ENCODE measurements around the gene ATP13A5. TPM values are rescaled to one million over a fixed set of nuclear protein-coding genes. Genes with fewer than 3 reads are reported as not detected.
A peak's percentile ranks its signal among the peaks of the same experiment; 100 is the strongest.

ATP13A5 gene
- total RNA-seq, 1 experiment from 2014 or later, result not detected

GRCh38 chr3:193231201-193231600 lies 147.4 kb downstream of the ATP13A5 start:
- Histone ChIP-seq H3K9me3 (ENCODE audit: control insufficient read depth, low read depth, low read length) (no peaks in the 10 kb centered on the region), H4K5ac (ENCODE audit: insufficient read length, low read depth, low read length) (no peak overlapping the region), H3K79me1 (ENCODE audit: insufficient read depth, low read depth, low read length, poor library complexity, severe bottlenecking) (no peaks in the 10 kb centered on the region), H3K23ac (ENCODE audit: insufficient read length, low read depth, low read length) (no peak overlapping the region), H3K18ac (ENCODE audit: insufficient read length, low read depth, low read length) (peak overlapping the region; percentile 31), H4K20me1 (ENCODE audit: control insufficient read depth, insufficient read depth, insufficient read length) (no peaks in the 10 kb centered on the region), H3K4me1 (ENCODE audit: insufficient read depth, low read length) (peaks cover 12% of the 10 kb centered on the region), H4K91ac (ENCODE audit: insufficient read length, low read depth, low read length) (no peak overlapping the region), H3K14ac (ENCODE audit: insufficient read depth, low read length) (no peak overlapping the region), H2AK5ac (ENCODE audit: insufficient read length, low read length) (no peak overlapping the region), H3K79me2 (ENCODE audit: insufficient read depth, low read length) (no peaks in the 10 kb centered on the region), H3K56ac (ENCODE audit: insufficient read length, low read depth, low read length) (no peak overlapping the region), H3K27ac (ENCODE audit: insufficient read length, low read depth, low read length) (no peak overlapping the region), H4K8ac (replicated peaks; ENCODE audit: insufficient read length, low read depth, low read length) (no peak overlapping the region), H2AFZ (ENCODE audit: low read length) (no peak overlapping the region), H3K4ac (ENCODE audit: low read depth, low read length) (no peak overlapping the region), H3K23me2 (ENCODE audit: insufficient read length, low read depth, low read length, poor library complexity, severe bottlenecking) (no peaks in the 10 kb centered on the region), H2BK120ac (ENCODE audit: low read depth, low read length, poor library complexity, severe bottlenecking) (no peak overlapping the region), H2BK12ac (ENCODE audit: insufficient read length, low read depth, low read length) (no peak overlapping the region), H3K27me3 (ENCODE audit: insufficient read depth, low read length) (no peaks in the 10 kb centered on the region), H2BK5ac (ENCODE audit: insufficient read length, low read length) (no peak overlapping the region), H2BK15ac (ENCODE audit: low read depth, low read length) (no peak overlapping the region), H3T11ph (ENCODE audit: low read length) (no peak overlapping the region), H2BK20ac (ENCODE audit: low read depth, low read length, poor library complexity, severe bottlenecking) (no peak overlapping the region), H3K9ac (ENCODE audit: extremely low read depth, insufficient read length, low read length) (no peak overlapping the region), H3K4me2 (ENCODE audit: insufficient read depth, insufficient read length, low read length) (no peak overlapping the region)
- no peak for TF ChIP-seq CTCF (conservative IDR thresholded peaks at IDR 0.05)
- WGBS (ENCODE audit: extremely low coverage, insufficient read length, low lambda C conversion rate), result no CpG with 5 or more reads among the region's 6 CpGs
- no peaks in the 10 kb centered on the region for H3K36me3 Mint-ChIP-seq (ENCODE audit: insufficient read depth in 1 of 3, low read depth in 3 of 3)
- H3K4me3 Mint-ChIP-seq, result no peak overlapping the region
- no peak for DNase-seq
- H3K4me1 Mint-ChIP-seq, result peaks cover 54 to 62% of the 10 kb centered on the region in 2 experiments
- no peaks in the 10 kb centered on the region; a peak in 1 of 5 replicates for H3K9me3 Mint-ChIP-seq
- no peaks in the 10 kb centered on the region for H3K27me3 Mint-ChIP-seq (ENCODE audit: low read depth)
- peak overlapping the region in 1 of 3 experiments; percentile 18; a peak in 1 of 7 replicates for H3K27ac Mint-ChIP-seq
